Kasumi-1 (cell line): Measurements from ENCODE around the gene INO80.

ENCODE experiments used
- DNase-seq, 2 experiments: peaks; one replicate each; lab custom pipeline; 2025; lab: John Stamatoyannopoulos, UW

Gene INO80

DNA sequence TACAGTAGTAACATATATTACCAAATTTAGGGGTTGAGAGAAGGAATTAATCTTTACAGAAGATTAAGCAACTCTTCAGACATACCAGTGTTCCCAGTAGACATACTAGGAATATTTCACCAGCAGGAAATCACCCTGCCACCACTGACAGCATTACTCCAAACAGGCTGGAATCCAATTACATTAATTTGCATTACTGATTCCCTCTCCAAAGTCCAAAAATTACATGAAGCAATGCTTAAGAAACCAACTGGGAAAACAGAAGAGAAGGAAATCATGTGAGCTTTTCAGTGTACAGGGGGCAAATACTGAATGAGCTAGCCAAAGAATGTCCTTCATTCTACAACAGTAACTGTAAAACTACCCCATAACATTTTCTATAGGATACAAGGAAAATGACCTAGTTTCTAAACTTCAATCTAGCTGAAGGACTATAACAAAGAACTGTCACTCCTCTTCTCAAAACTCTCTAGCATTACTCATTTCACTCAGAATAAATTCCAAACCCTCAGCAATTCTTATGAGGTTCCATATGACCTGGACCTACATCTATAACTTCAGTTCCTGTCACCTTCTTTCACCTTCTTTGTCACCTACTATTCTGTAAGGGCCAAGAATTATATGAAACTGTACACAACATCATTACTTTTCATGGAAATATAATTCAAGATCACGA is 72.7 kb downstream of the INO80 start:
- no peak for DNase-seq

- no peak for DNase-seq
Observed at GRCh38 chr15:41042851-41043250, 73.2 kb downstream of the INO80 start.

GRCh38 chr15:41039121-41039520 is 77.0 kb downstream of the INO80 start:
- no peak for DNase-seq

GRCh38 chr15:41032079-41032328 is 84.1 kb downstream of the INO80 start:
- no peak for DNase-seq

DNA sequence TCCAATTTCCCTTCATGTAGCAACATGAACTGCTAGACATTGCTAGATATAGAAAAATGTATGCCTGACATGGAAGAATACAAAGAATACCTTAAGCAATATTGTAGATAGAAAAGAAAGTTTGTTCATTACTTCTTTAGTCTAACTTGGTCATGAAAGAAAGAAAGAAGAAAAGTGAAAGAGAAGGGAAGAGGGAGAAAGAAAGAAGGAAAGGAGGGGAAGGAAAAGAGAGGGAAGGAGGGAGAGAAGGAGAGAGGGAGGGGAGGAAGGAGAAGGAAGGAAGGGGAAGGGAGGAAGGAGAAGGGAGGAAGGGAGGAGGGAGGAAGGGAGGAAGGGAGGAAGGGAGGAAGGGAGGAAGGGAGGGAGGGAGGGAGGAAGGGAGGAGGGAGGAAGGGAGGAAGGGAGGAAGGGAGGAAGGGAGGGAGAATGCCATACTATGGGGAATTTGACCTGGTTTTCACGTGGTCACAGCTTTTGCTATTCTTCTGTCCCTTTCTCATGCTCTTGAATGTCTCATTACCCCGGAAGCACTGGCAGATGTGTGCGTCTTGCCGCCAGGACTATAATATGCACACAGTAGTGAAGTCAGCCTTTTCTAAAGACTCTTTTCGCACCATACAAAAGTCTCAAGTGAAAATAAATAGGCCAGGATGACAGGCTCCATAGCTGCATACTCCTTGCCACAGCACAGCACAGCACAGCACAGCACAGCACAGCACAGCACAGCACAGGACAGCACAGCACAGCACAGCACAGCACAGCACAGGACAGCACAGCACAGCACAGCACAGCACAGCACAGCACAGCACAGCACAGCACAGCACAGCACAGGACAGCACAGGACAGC is 84.6 kb downstream of the INO80 start:
- no peak for DNase-seq

- no peak for DNase-seq
Observed at GRCh38 chr15:41028853-41029252, 87.2 kb downstream of the INO80 start.

GRCh38 chr15:41025393-41025792 is 90.7 kb downstream of the INO80 start:
- no peak for DNase-seq

DNA sequence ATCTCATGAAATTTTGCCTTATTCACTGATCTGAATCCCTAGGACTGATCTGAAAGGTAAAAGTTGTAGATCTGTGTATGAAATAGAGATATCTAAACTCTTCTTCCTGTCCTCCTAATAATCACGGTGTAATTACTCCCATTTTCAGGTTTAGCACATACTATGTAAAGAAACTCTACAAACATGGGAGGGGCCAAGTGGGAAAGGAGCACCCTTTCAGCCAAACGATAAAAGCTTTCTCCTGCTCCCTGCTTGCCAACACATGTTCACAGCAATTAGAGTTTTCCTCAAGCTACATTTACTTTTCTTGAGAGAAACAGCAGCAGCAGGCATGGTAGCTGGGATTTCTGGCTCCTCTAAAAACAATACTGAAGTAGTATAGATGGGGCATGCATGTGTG is 91.2 kb downstream of the INO80 start:
- DNase-seq, result no peak

DNA sequence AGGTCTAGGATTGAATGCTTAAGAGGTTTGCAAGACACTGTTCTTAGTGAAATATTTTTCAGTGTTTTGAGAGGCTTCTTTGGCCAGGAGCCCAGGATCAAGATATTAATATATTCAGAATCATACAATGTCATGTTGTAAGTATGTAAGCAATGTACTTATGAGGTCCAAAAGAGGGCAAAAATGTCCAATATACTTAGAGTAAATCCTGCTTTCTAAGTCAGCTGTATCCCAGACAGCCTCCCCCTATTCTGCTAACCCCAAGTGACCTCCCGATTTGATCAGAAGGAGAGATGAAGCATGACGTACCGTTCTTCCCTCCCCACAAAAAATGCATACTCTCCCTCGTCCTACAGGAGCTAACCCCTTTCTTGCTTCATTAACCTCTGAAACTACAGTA is 91.9 kb downstream of the INO80 start:
- DNase-seq, result no peak

- peak; percentile 79 to 81 for DNase-seq
Observed at GRCh38 chr15:41022487-41023090, 93.5 kb downstream of the INO80 start.

GRCh38 chr15:41020829-41021228 is 95.3 kb downstream of the INO80 start:
- DNase-seq, result no peak

GRCh38 chr15:41020311-41020710 is 95.8 kb downstream of the INO80 start:
- DNase-seq, result no peak

GRCh38 chr15:41019174-41019573 is 96.9 kb downstream of the INO80 start:
- no peak for DNase-seq

DNA sequence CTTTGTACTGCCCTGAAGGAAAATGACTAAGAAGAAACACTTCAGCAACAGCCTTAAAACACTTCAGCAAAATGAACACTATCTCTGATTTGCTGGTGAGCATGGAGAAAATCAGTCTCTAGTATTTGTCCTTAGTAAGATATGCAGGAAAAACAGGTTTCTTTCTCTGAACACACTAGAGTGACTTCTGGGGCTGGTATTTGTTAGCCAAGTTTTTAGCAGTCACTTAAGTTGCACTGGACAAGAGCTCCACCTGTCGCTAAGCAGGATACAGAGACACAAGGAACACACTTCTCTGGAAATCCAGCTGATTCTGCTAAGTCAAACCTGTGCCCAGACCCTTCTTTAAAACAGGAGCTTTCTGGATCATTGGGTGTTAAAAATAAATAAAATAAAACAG is 97.5 kb downstream of the INO80 start:
- no peak for DNase-seq

- peak; percentile 20 to 50 for DNase-seq
Observed at GRCh38 chr15:41017066-41017735, 98.9 kb downstream of the INO80 start.

GRCh38 chr15:41013691-41014414 is 102.2 kb downstream of the INO80 start:
- peak; percentile 21 to 49 for DNase-seq

DNA sequence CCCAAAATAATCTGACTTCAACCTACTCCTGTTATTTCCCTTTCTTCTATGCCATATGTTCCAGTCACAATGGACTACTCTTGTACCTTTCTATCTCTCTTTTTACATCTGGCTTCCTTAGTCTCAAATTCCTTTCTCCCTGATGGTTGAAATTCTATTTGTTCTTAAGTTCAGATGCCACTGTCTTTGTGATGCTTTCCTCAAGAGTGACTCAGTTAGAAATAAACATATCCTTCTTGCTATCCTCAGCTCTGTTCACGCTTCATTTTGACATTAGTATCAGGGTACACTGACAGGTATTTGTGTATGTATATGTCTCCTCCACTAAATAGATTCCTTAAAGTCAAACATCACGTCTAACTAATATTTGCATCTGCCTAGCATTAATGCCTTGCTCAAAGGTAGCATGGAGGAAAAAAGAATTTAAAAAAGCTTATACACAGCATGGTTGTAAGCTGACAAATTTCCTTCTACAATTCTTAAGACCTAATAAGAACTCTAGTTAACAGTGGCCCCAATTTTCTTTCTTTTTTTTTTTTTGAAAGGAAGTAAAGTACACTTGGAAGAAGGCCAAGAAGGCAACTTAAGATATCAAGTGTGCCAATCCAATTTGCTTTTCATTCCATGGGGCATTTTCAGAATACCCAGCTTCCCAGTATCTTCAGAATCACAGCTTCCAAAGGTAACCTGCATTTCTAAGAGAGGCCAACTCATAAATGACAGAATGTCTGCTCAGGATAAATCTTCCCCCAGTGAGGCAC is 104.8 kb downstream of the INO80 start:
- no peak for DNase-seq

GRCh38 chr15:41010345-41010744 is 105.7 kb downstream of the INO80 start:
- DNase-seq, result no peak

- DNase-seq, result no peak
Observed at GRCh38 chr15:41006479-41006878, 109.6 kb downstream of the INO80 start.

DNA sequence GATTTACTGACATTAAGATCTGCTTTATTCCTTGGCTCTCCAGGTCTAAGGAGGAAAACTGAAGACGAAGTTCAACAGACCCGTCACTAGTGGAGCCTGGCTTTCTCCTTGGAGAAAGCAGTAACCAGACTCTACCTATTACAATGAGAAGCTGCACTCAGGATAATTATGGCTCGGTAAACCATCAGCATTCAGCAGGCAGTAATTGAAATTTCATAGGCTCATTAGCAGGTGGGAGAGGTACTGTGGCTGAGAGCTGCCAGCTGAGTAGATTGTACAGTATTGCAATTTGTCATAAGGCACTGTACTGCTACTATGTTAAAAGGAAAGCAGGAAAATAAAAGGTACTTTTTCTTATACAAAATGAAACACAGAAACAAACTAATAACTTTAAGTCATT is 111.6 kb downstream of the INO80 start:
- no peak for DNase-seq

DNA sequence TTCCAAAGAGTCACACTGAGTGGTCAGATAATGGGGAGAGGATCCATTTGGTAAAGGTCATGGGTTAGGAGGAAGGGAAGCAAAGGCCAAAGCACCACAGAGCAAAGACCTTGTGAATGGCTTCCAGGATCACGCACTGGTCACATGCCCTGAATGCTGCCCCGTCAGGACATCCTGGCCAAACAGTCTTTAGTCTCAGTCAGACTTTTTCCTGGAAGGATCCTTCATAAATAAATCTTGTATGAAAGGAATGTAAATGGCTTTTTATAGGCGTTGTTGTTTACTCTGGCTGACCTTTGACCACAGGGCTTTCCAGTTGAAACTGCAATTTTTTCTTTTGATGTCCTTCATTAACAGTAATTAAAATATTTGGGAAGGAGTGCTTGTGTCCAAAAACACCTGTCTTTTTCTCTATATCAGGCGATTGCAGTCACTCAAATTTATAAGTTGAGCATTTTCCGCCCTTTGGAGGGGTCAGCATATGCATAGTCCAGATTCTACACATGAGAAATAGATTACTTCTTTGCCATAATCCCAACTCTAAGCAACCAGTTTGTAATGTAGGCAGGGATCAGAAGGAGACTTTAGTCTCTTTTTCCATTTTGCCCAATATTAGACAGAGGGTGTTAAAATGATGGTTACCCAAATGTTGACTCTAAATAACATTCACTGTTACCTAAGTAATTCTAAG is 114.4 kb downstream of the INO80 start:
- no peak for DNase-seq
